CD4-positive, alpha-beta memory T cell (primary cell): Measurements from ENCODE around the gene ZFYVE28. TPM values are rescaled to one million over a fixed set of nuclear protein-coding genes. Genes with fewer than 3 reads are reported as not detected.
"Not testable (repeated sequence)": the region's sequence is repeated elsewhere in the genome, so short reads cannot be mapped to it uniquely, and the experiment has no call there.

Experiments
- CTCF ChIA-PET: fragments of 350-600 bp; sonication (Branson Sonifier 250); formaldehyde crosslinking; loops from one replicate; lab custom pipeline; 2021; ENCODE audit warnings: inconsistent platforms; ENCODE audit not compliant: partially characterized antibody; lab: Charles Lee
- POLR2A ChIA-PET: fragments of 350-600 bp; sonication (Branson Sonifier 250); formaldehyde crosslinking; loops from one replicate; lab custom pipeline; 2021; ENCODE audit not compliant: partially characterized antibody; lab: Charles Lee
- DNase-seq, 5 donors: peaks; one replicate each; pipeline versions ENCODE4 v3.0.0 to v3.0.0-alpha.2; 2020 to 2022; ENCODE audit warnings: mixed read lengths in 1 of 5
- H3K27ac ChIP-seq: one replicate; pipeline ENCODE4 v1.7.0; 2013; ENCODE audit warnings: low read depth, low read length
- H3K27me3 ChIP-seq: 2 replicates; pipeline ENCODE4 v1.7.0; 2013; ENCODE audit warnings: mild to moderate bottlenecking, low read length, moderate library complexity; ENCODE audit not compliant: insufficient read depth
- H3K36me3 ChIP-seq: 2 replicates; pipeline ENCODE4 v1.7.0; 2013; ENCODE audit warnings: mild to moderate bottlenecking, low read length, moderate library complexity; ENCODE audit not compliant: insufficient read depth
- H3K4me1 ChIP-seq: 2 replicates; pipeline ENCODE4 v1.7.0; 2013; ENCODE audit warnings: mild to moderate bottlenecking, low read length, moderate library complexity; ENCODE audit not compliant: insufficient read depth
- H3K4me3 ChIP-seq, 2 donors: one replicate each; pipeline ENCODE4 v1.7.0; 2013; ENCODE audit warnings: low read length in 2 of 2, mild to moderate bottlenecking in 1 of 2
- H3K9me3 ChIP-seq, 2 donors: one replicate each; pipeline ENCODE4 v1.7.0; 2013; ENCODE audit warnings: low read length in 2 of 2, control low read depth in 1 of 2; ENCODE audit not compliant: control insufficient read depth in 1 of 2
- H3K27ac Mint-ChIP-seq, 7 donors: one replicate each; pipeline ENCODE4 v1.8.0; 2020 to 2021; ENCODE audit warnings: mixed read lengths in 7 of 7, mild to moderate bottlenecking in 6 of 7, inconsistent platforms in 3 of 7, moderate library complexity in 3 of 7
- H3K27me3 Mint-ChIP-seq, 2 donors: one replicate each; pipeline ENCODE4 v1.8.0; 2020 to 2021; ENCODE audit warnings: mixed read lengths in 2 of 2
- H3K36me3 Mint-ChIP-seq, 2 donors: one replicate each; pipeline ENCODE4 v1.8.0; 2020 to 2021; ENCODE audit warnings: mixed read lengths in 2 of 2, inconsistent platforms in 1 of 2, mild to moderate bottlenecking in 1 of 2
- H3K4me1 Mint-ChIP-seq, 4 donors: one replicate each; pipeline ENCODE4 v1.8.0; 2020 to 2021; ENCODE audit warnings: mixed read lengths in 4 of 4, mild to moderate bottlenecking in 1 of 4
- H3K4me3 Mint-ChIP-seq, 8 donors: one replicate each; pipeline ENCODE4 v1.8.0; 2020 to 2021; ENCODE audit warnings: mixed read lengths in 8 of 8, mild to moderate bottlenecking in 7 of 8, moderate library complexity in 6 of 8, inconsistent platforms in 3 of 8
- H3K9me3 Mint-ChIP-seq, 8 donors: one replicate each; pipeline ENCODE4 v1.8.0; 2020 to 2021; ENCODE audit warnings: mixed read lengths in 8 of 8, mild to moderate bottlenecking in 5 of 8, inconsistent platforms in 3 of 8, moderate library complexity in 1 of 8
- intact Hi-C: fragments of 100-400 bp; cut with micrococcal nuclease; formaldehyde crosslinking; loops from one replicate; pipeline ENCODE4 v1.15.1; 2023
- polyA plus RNA-seq, 2 donors: library from polyadenylated mRNA; unstranded; fragments of 300-500 nt; fragmentation: Illumina TruSeq; gene quantifications; one replicate each; pipeline ENCODE4 v1.2.3, GENCODE V29; 2021
- total RNA-seq, 2 experiments: library from RNA; stranded (reverse); gene quantifications; one replicate each; pipeline ENCODE4 v1.2.3, GENCODE V29; 2021

The ZFYVE28 gene
- total RNA-seq (10 to 100 TPM; 31.4 to 31.8 TPM), polyA plus RNA-seq (10 to 100 TPM; 13.1 to 16.2 TPM)

GRCh38 chr4:2417765-2418649 lies at the start of gene ZFYVE28:
Gene ZFYVE28 (minus strand): TSS chr4:2418645. CDS start chr4:2418323, 322 bp downstream.
- H3K4me3 ChIP-seq, result peak within 1 kb of the TSS; percentile 44 to 72
- H3K27me3 Mint-ChIP-seq, result peaks cover 0 to under 1% of the 10 kb centered on the region in 2 donors
- CTCF ChIA-PET, result interaction anchor here (0.8 to 1.7 kb wide), 14 partner anchors 10 to 197 kb away, joined by 3 to 17 read pairs (median 5); partner anchors contain the start of genes FAM193A, HAUS3, MXD4 and POLN

DNA sequence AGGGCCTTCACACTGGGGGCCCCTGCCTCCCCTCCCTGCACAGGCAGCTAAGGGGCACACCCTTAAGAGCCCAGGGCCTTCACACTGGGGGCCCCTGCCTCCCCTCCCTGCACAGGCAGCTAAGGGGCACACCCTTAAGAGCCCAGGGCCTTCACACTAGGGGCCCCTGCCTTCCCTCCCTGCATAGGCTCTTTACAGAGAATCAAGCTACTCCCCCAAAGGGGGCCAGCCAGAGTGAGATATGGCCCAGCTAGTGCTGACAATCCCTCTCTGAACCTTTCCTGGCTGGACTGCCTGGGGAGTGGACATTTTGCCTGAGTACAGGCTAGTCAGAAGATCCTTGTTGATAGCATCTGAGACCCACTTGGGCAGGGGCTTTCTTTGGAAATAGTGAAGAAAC lies 47.1 kb upstream of the ZFYVE28 start:
- H3K9me3 Mint-ChIP-seq, H3K27me3 Mint-ChIP-seq, H3K4me3 ChIP-seq, H3K4me3 Mint-ChIP-seq, H3K27ac ChIP-seq, H3K9me3 ChIP-seq, DNase-seq, H3K27ac Mint-ChIP-seq, H3K27me3 ChIP-seq, H3K36me3 ChIP-seq: not testable (repeated sequence)
- Mint-ChIP-seq H3K4me1 (peaks cover 16 to 36% (median 27%) of the 10 kb centered on the region in 4 donors), H3K36me3 (peaks cover 5 to 15% of the 10 kb centered on the region in 2 donors)
- ChIA-PET POLR2A (interaction anchor here (0.7 to 1.2 kb wide), 4 partner anchors 10 to 206 kb away, joined by 3 read pairs; partner anchors contain the start of genes CFAP99 and ZFYVE28), CTCF (interaction anchor here (1.1 to 5.5 kb wide), 3 partner anchors 19 to 246 kb away, joined by 3 to 49 read pairs (median 10); no protein-coding TSS in a partner anchor)
- intact Hi-C loops, result loop anchor here (5.0 kb wide), 1 partner anchor 37 kb away; no protein-coding TSS in a partner anchor
- H3K4me1 ChIP-seq, result peaks cover 34% of the 10 kb centered on the region

More at GRCh38 chr4:2417765-2418649, at the start of gene ZFYVE28:
- peaks cover 35 to 57% (median 43%) of the 10 kb centered on the region in 4 donors for H3K4me1 Mint-ChIP-seq
- intact Hi-C loops, result loop anchor here (1.0 to 10.0 kb wide), 7 partner anchors 50 to 693 kb away; partner anchors contain the start of genes FAM193A, GRK4, HAUS3 and MXD4
- H3K4me1 ChIP-seq, result peaks cover 48% of the 10 kb centered on the region
- H3K36me3 ChIP-seq, result no peaks in the 10 kb centered on the region
- peak within 1 kb of the TSS; percentile 78 for H3K27ac ChIP-seq
- POLR2A ChIA-PET, result interaction anchor here (0.9 to 1.7 kb wide), 13 partner anchors 10 to 180 kb away, joined by 3 to 33 read pairs (median 5); partner anchors contain the start of genes HAUS3, MXD4, POLN and RNF4
- peak in 1 of 5 donors; percentile 16 for DNase-seq
- peak within 1 kb of the TSS; percentile 92 to 100 (median 98) for H3K27ac Mint-ChIP-seq
- H3K4me3 Mint-ChIP-seq, result peak within 1 kb of the TSS; percentile 89 to 95 (median 92)
- H3K36me3 Mint-ChIP-seq, result peaks cover 0 to 6% of the 10 kb centered on the region in 2 donors
- no peaks in the 10 kb centered on the region for H3K27me3 ChIP-seq
- no peaks in the 10 kb centered on the region for H3K9me3 ChIP-seq
- H3K9me3 Mint-ChIP-seq, result peaks cover 0 to 4% (median 0%) of the 10 kb centered on the region in 8 donors

DNA sequence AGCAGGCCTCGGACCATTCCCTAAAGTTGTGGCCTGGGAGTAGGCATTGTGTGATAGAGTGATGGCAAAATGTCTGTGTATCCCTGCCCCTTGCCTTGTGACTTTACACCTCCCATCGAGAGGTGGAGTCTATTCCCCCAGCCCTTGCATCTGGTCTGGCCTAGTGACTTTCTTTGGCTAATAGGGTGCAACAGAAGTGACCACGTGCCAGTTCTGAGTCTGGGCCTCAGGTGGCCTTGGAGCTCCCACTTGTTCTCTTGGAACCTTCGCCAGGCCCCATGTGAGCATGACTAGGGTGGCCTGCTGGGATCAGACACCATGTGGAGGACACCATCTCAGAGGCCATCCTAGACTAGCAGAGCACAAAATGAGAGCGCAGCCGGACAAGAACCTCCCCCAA lies 46.6 kb upstream of the ZFYVE28 start:
- intact Hi-C loops, result loop anchor here (5.0 kb wide), 1 partner anchor 37 kb away; no protein-coding TSS in a partner anchor
- Mint-ChIP-seq H3K27ac (no peak overlapping the region), H3K9me3 (no peaks in the 10 kb centered on the region), H3K4me3 (no peak overlapping the region), H3K36me3 (peaks cover 3 to 12% of the 10 kb centered on the region in 2 donors), H3K4me1 (peaks cover 11 to 31% (median 22%) of the 10 kb centered on the region in 4 donors), H3K27me3 (no peaks in the 10 kb centered on the region)
- Histone ChIP-seq H3K27ac (no peak overlapping the region), H3K4me1 (peaks cover 29% of the 10 kb centered on the region), H3K9me3 (no peaks in the 10 kb centered on the region), H3K27me3 (no peaks in the 10 kb centered on the region), H3K4me3 (no peak overlapping the region), H3K36me3 (no peaks in the 10 kb centered on the region)
- ChIA-PET CTCF (interaction anchor here (1.4 to 5.5 kb wide), 4 partner anchors 20 to 246 kb away, joined by 4 to 49 read pairs (median 8); no protein-coding TSS in a partner anchor), POLR2A (interaction anchor here (0.8 to 1.7 kb wide), 2 partner anchors 19 to 245 kb away, joined by 3 to 5 read pairs; no protein-coding TSS in a partner anchor)
- no peak for DNase-seq

GRCh38 chr4:2462992-2463762 lies 44.7 kb upstream of the ZFYVE28 start:
- H3K4me1 Mint-ChIP-seq, result peaks cover 9 to 23% (median 12%) of the 10 kb centered on the region in 4 donors
- H3K27me3 ChIP-seq, result no peaks in the 10 kb centered on the region
- H3K4me1 ChIP-seq, result peaks cover 23% of the 10 kb centered on the region
- peak overlapping the region in 1 of 2 donors; percentile 46 for H3K4me3 ChIP-seq
- intact Hi-C loops, result loop anchor here (1.0 kb wide), 2 partner anchors 182 to 243 kb away; no protein-coding TSS in a partner anchor
- H3K27ac ChIP-seq, result no peak overlapping the region
- no peaks in the 10 kb centered on the region for H3K9me3 ChIP-seq
- H3K36me3 Mint-ChIP-seq, result no peaks in the 10 kb centered on the region
- POLR2A ChIA-PET, result interaction anchor here (1.0 to 1.7 kb wide), 2 partner anchors 44 to 243 kb away, joined by 3 to 5 read pairs; partner anchors contain the start of gene CFAP99
- no peaks in the 10 kb centered on the region for H3K9me3 Mint-ChIP-seq
- CTCF ChIA-PET, result interaction anchor here (0.7 to 5.5 kb wide), 6 partner anchors 23 to 244 kb away, joined by 3 to 49 read pairs (median 4); no protein-coding TSS in a partner anchor
- H3K27me3 Mint-ChIP-seq, result no peaks in the 10 kb centered on the region
- no peaks in the 10 kb centered on the region for H3K36me3 ChIP-seq
- H3K27ac Mint-ChIP-seq, result peak overlapping the region in 3 of 7 donors; percentile 36 to 69 (median 57)
- no peak for DNase-seq
- H3K4me3 Mint-ChIP-seq, result peak overlapping the region; percentile 28 to 81 (median 67)

DNA sequence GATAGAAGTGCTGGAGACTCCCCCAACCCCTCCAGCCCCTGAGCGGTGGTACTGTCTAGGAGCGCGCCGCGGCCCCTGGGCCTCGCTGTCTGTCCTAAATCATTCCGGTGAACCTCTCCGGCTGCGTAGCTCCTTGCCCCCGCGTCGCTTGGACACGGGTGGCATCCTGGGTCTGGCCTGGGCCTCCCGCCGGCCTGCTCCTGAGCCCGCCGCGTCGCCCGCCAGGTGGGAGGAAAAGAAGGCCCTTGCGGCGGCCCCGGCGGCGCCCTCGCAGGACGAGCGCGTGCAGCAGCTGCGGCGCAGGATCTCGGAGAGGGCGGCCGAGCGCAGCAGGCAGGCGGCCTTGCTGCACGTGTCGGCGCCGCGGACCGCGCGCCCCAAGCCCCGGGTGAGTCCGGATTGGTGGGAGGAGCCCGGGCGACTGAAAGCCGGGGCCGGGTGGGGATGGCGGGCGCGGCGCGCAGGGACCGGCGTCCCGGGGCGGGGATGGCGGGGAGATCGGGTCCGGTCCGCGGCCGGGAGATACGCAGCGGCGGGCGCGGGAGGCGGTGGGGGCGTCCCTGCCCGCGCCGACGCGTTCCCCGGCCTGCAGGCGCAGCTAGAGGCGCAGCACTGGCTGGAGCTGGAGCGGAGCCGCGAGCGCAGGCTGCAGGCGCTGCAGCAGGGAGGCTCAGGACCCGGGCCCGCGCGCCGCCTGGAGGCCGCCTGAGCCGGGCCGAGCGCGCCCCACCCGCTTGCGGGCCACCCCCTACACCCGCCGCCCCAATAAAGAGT lies 44.0 kb upstream of the ZFYVE28 start:
- ChIA-PET POLR2A (interaction anchor here (0.6 to 1.0 kb wide), 2 partner anchors 43 to 50 kb away, joined by 3 read pairs; partner anchors contain the start of gene CFAP99), CTCF (interaction anchor here (0.6 to 5.5 kb wide), 6 partner anchors 9 to 243 kb away, joined by 3 to 49 read pairs (median 4); no protein-coding TSS in a partner anchor)
- Mint-ChIP-seq H3K27ac (peak overlapping the region in 1 of 7 donors; percentile 62), H3K9me3 (no peaks in the 10 kb centered on the region), H3K27me3 (no peaks in the 10 kb centered on the region), H3K4me1 (peaks cover 6 to 16% (median 6%) of the 10 kb centered on the region in 4 donors), H3K4me3 (peak overlapping the region; percentile 60 to 82 (median 80)), H3K36me3 (no peaks in the 10 kb centered on the region)
- Histone ChIP-seq H3K4me1 (peaks cover 16% of the 10 kb centered on the region), H3K36me3 (no peaks in the 10 kb centered on the region), H3K27ac (no peak overlapping the region), H3K9me3 (no peaks in the 10 kb centered on the region), H3K27me3 (no peaks in the 10 kb centered on the region), H3K4me3 (peak overlapping the region in 1 of 2 donors; percentile 46)
- intact Hi-C loops, result loop anchor here (1.0 kb wide), 2 partner anchors 181 to 242 kb away; no protein-coding TSS in a partner anchor
- peak; percentile 64 to 73 (median 71) for DNase-seq
